MM.1S (cell line): ENCODE data around the gene RAPGEF4.

Experiments
- CTCF ChIP-seq: fragments of 300-600 bp; sonication (generic); IDR thresholded peaks from 2 replicates; pipeline ENCODE4 v1.5.1; 2016; ENCODE audit warnings: antibody characterized with exemption, low read length, mixed read lengths
- EZH2 ChIP-seq: fragments of 300-600 bp; sonication (generic); optimal IDR thresholded peaks from 2 replicates; pipeline ENCODE3; 2017; ENCODE audit warnings: low read depth, mild to moderate bottlenecking, antibody characterized with exemption, low read length, mixed read lengths

GRCh38 chr2:172753610-172754009 is 18.0 kb downstream of the RAPGEF4 start:
- TF ChIP-seq CTCF (no peak), EZH2 (no peak)
